Measurements from ENCODE around the gene EHBP1.
"Not testable (repeated sequence)": the region's sequence is repeated elsewhere in the genome, so short reads cannot be mapped to it uniquely, and the experiment has no call there.

The EHBP1 gene

GRCh38 chr2:62738981-62739936, 33.7 kb downstream of the EHBP1 start:
- H3K4me3 Mint-ChIP-seq: no peak overlapping the region
- H3K4me1 Mint-ChIP-seq (ENCODE audit: low read depth): peaks cover 6% of the 10 kb centered on the region
- H3K27ac Mint-ChIP-seq: no peak overlapping the region
- H3K27me3 Mint-ChIP-seq: no peaks in the 10 kb centered on the region
- no peaks in the 10 kb centered on the region for H3K9me3 Mint-ChIP-seq
- no peaks in the 10 kb centered on the region for H3K36me3 Mint-ChIP-seq (ENCODE audit: low read depth)

GRCh38 chr2:62740221-62740620, 34.7 kb downstream of the EHBP1 start:
- Mint-ChIP-seq H3K9me3 (no peaks in the 10 kb centered on the region), H3K36me3 (ENCODE audit: low read depth) (no peaks in the 10 kb centered on the region), H3K4me1 (ENCODE audit: low read depth) (peaks cover 7% of the 10 kb centered on the region), H3K27ac (no peak overlapping the region), H3K27me3 (no peaks in the 10 kb centered on the region), H3K4me3 (no peak overlapping the region)

GRCh38 chr2:62741127-62741526, 35.6 kb downstream of the EHBP1 start:
- no peak overlapping the region for H3K27ac Mint-ChIP-seq
- no peaks in the 10 kb centered on the region for H3K9me3 Mint-ChIP-seq
- peaks cover 7% of the 10 kb centered on the region for H3K4me1 Mint-ChIP-seq (ENCODE audit: low read depth)
- no peaks in the 10 kb centered on the region for H3K27me3 Mint-ChIP-seq
- H3K36me3 Mint-ChIP-seq (ENCODE audit: low read depth): no peaks in the 10 kb centered on the region
- H3K4me3 Mint-ChIP-seq: no peak overlapping the region

GRCh38 chr2:62741954-62742722, 36.6 kb downstream of the EHBP1 start:
- Mint-ChIP-seq H3K27ac (no peak overlapping the region), H3K9me3 (no peaks in the 10 kb centered on the region), H3K36me3 (ENCODE audit: low read depth) (no peaks in the 10 kb centered on the region), H3K4me3 (no peak overlapping the region), H3K27me3 (no peaks in the 10 kb centered on the region), H3K4me1 (ENCODE audit: low read depth) (peaks cover 7% of the 10 kb centered on the region)

- Mint-ChIP-seq H3K27me3 (no peaks in the 10 kb centered on the region), H3K36me3 (ENCODE audit: low read depth) (peaks cover 5% of the 10 kb centered on the region), H3K27ac (no peak overlapping the region), H3K4me1 (ENCODE audit: low read depth) (peaks cover 7% of the 10 kb centered on the region), H3K4me3 (no peak overlapping the region), H3K9me3 (no peaks in the 10 kb centered on the region)
Observed at GRCh38 chr2:62743506-62743905, 38.0 kb downstream of the EHBP1 start.

- peaks cover 10% of the 10 kb centered on the region for H3K36me3 Mint-ChIP-seq (ENCODE audit: low read depth)
- peaks cover 7% of the 10 kb centered on the region for H3K4me1 Mint-ChIP-seq (ENCODE audit: low read depth)
- H3K27me3 Mint-ChIP-seq: no peaks in the 10 kb centered on the region
- peaks cover 3% of the 10 kb centered on the region for H3K9me3 Mint-ChIP-seq
- H3K4me3 Mint-ChIP-seq: no peak overlapping the region
- no peak overlapping the region for H3K27ac Mint-ChIP-seq
Observed at GRCh38 chr2:62744603-62745002, 39.1 kb downstream of the EHBP1 start.

- H3K4me1 Mint-ChIP-seq (ENCODE audit: low read depth): peaks cover 7% of the 10 kb centered on the region
- peaks cover 20% of the 10 kb centered on the region for H3K36me3 Mint-ChIP-seq (ENCODE audit: low read depth)
- H3K4me3 Mint-ChIP-seq: no peak overlapping the region
- H3K27me3 Mint-ChIP-seq: no peaks in the 10 kb centered on the region
- no peak overlapping the region for H3K27ac Mint-ChIP-seq
- peaks cover 3% of the 10 kb centered on the region for H3K9me3 Mint-ChIP-seq
Observed at GRCh38 chr2:62745891-62746481, 40.5 kb downstream of the EHBP1 start.

GRCh38 chr2:62747169-62747568, 41.7 kb downstream of the EHBP1 start:
- H3K36me3 Mint-ChIP-seq (ENCODE audit: low read depth): peaks cover 20% of the 10 kb centered on the region
- peaks cover 3% of the 10 kb centered on the region for H3K9me3 Mint-ChIP-seq
- H3K4me1 Mint-ChIP-seq (ENCODE audit: low read depth): peaks cover 7% of the 10 kb centered on the region
- H3K4me3 Mint-ChIP-seq: no peak overlapping the region
- H3K27me3 Mint-ChIP-seq: no peaks in the 10 kb centered on the region
- no peak overlapping the region for H3K27ac Mint-ChIP-seq

- Mint-ChIP-seq H3K9me3 (peaks cover 3% of the 10 kb centered on the region), H3K4me3 (no peak overlapping the region), H3K36me3 (ENCODE audit: low read depth) (peaks cover 24% of the 10 kb centered on the region)
Observed at GRCh38 chr2:62747876-62748275, 42.4 kb downstream of the EHBP1 start.

GRCh38 chr2:62749111-62749510, 43.6 kb downstream of the EHBP1 start:
- H3K4me3 Mint-ChIP-seq; H3K9me3 Mint-ChIP-seq; H3K4me1 Mint-ChIP-seq (ENCODE audit: low read depth); H3K27me3 Mint-ChIP-seq; H3K27ac Mint-ChIP-seq: not testable (repeated sequence)
- peaks cover 35% of the 10 kb centered on the region for H3K36me3 Mint-ChIP-seq (ENCODE audit: low read depth)

More at GRCh38 chr2:62747876-62748275, 42.4 kb downstream of the EHBP1 start:
- H3K27ac Mint-ChIP-seq: no peak overlapping the region
- H3K27me3 Mint-ChIP-seq: no peaks in the 10 kb centered on the region
- peaks cover 7% of the 10 kb centered on the region for H3K4me1 Mint-ChIP-seq (ENCODE audit: low read depth)

GRCh38 chr2:62757029-62757428, 51.5 kb downstream of the EHBP1 start:
- Mint-ChIP-seq H3K27ac (no peak overlapping the region), H3K4me1 (ENCODE audit: low read depth) (no peaks in the 10 kb centered on the region), H3K9me3 (no peaks in the 10 kb centered on the region), H3K27me3 (no peaks in the 10 kb centered on the region), H3K36me3 (ENCODE audit: low read depth) (peaks cover 25% of the 10 kb centered on the region), H3K4me3 (no peak overlapping the region)

- Mint-ChIP-seq H3K27me3 (no peaks in the 10 kb centered on the region), H3K27ac (no peak overlapping the region), H3K4me1 (ENCODE audit: low read depth) (no peaks in the 10 kb centered on the region), H3K4me3 (no peak overlapping the region), H3K9me3 (no peaks in the 10 kb centered on the region), H3K36me3 (ENCODE audit: low read depth) (peaks cover 5% of the 10 kb centered on the region)
Observed at GRCh38 chr2:62760026-62760425, 54.5 kb downstream of the EHBP1 start.

GRCh38 chr2:62760555-62760954, 55.0 kb downstream of the EHBP1 start:
- Mint-ChIP-seq H3K4me3 (no peak overlapping the region), H3K36me3 (ENCODE audit: low read depth) (no peaks in the 10 kb centered on the region), H3K4me1 (ENCODE audit: low read depth) (no peaks in the 10 kb centered on the region), H3K9me3 (no peaks in the 10 kb centered on the region), H3K27ac (no peak overlapping the region), H3K27me3 (no peaks in the 10 kb centered on the region)

- Mint-ChIP-seq H3K9me3 (peaks cover 3% of the 10 kb centered on the region), H3K4me1 (ENCODE audit: low read depth) (no peaks in the 10 kb centered on the region), H3K27ac (no peak overlapping the region), H3K4me3 (no peak overlapping the region), H3K27me3 (no peaks in the 10 kb centered on the region), H3K36me3 (ENCODE audit: low read depth) (peaks cover 9% of the 10 kb centered on the region)
Observed at GRCh38 chr2:62765619-62766376, 60.3 kb downstream of the EHBP1 start.

Measured in stimulated activated naive CD8-positive, alpha-beta T cell treated with anti-CD3 and anti-CD28 coated beads, Interleukin-15, Interleukin-2, amounts not matched to agents 100 ng/mL and 50 ng/mL, for 24 hours (primary cell).